Measurements from ENCODE around the gene C1RL. TPM values are rescaled to one million over a fixed set of nuclear protein-coding genes. Genes with fewer than 3 reads are reported as not detected.

The C1RL gene
- total RNA-seq, 5 donors from 2014 or later (not counting 1 experiment from before 2014, with no cell fraction given): 18.1 to 36.6 (median 30.8) TPM

DNA sequence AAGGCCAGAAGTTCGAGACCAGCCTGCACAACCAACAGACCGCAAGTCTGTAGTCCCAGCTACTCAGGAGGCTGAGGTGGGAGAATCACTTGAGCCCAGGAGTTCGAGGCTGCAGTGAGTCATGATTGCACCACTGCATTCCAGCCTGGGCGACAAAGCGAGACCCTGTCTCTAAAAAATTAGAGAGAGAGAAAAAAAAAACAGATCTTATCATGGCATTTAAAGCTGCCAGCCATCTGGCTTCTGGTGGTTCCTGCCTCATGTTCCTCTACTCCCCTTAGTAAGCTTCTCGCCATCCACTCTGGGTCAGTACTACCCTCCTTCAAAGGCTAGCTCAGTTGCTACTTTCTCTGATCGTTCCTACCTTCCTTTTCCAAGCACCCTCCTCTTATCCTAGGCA lies 37.2 kb upstream of the C1RL start:
- Histone ChIP-seq H3K27me3 (replicated peaks in 1 of 2; ENCODE audit: control insufficient read depth in 2 of 2, extremely low read depth in 1 of 2, insufficient read depth in 2 of 2, low read length in 1 of 2) (no peaks in the 10 kb centered on the region), H3K9me3 (no peaks in the 10 kb centered on the region), H3K27ac (ENCODE audit: low read length) (no peak overlapping the region), H3K4me3 (ENCODE audit: control insufficient read depth in 1 of 2, extremely low read depth in 1 of 2, low read length in 1 of 2) (no peak overlapping the region), H3K36me3 (ENCODE audit: control insufficient read depth in 2 of 2, extremely low read depth in 1 of 2, insufficient read depth in 1 of 2, low read length in 1 of 2) (peaks cover 9 to 78% of the 10 kb centered on the region in 2 donors), H3K4me1 (ENCODE audit: control insufficient read depth in 1 of 2, extremely low read depth in 1 of 2, insufficient read depth in 2 of 2, low read length in 2 of 2) (no peaks in the 10 kb centered on the region)
- 96% methylated on average over 5 of the region's 7 CpGs for WGBS (ENCODE audit: insufficient coverage)
- ATAC-seq (replicated peaks in 1 of 4) (no peak), DNase-seq (no peak)
- H3K4me1 Mint-ChIP-seq: peaks cover 0 to 10% (median 2%) of the 10 kb centered on the region in 3 donors
- H3K36me3 Mint-ChIP-seq: peaks cover 58% of the 10 kb centered on the region
- CTCF ChIA-PET: interaction anchor here in 1 of 2 donors (0.9 to 1.2 kb wide), 2 partner anchors 42 to 43 kb away, joined by 3 to 12 read pairs; partner anchors contain the start of gene PEX5
- no peaks in the 10 kb centered on the region for H3K9me3 Mint-ChIP-seq
- no peaks in the 10 kb centered on the region for H3K27me3 Mint-ChIP-seq
- POLR2A ChIA-PET: no interaction called here
- H3K4me3 Mint-ChIP-seq: no peak overlapping the region
- H3K27ac Mint-ChIP-seq: no peak overlapping the region

DNA sequence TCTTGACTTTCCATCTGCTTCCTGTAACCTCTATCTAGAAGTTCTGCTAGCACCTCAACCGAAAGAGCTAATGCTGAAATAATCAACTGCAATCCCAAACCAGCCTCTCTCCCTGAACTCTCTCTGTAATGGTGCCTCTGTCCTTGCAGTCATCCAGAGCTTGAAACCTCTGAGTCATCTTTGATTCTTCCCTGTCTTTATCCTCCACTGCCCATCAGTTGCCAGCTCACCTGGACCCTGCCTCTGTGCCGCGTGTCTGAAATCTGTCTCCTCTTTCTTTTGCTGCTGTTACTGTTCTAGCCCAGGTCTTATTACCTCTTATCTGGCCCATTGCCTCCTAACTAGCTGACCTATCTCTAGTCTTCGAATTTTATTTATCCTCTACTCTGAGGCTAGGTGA lies 36.7 kb upstream of the C1RL start:
- peaks cover 6 to 78% of the 10 kb centered on the region in 2 donors for H3K36me3 ChIP-seq (ENCODE audit: control insufficient read depth in 2 of 2, extremely low read depth in 1 of 2, insufficient read depth in 1 of 2, low read length in 1 of 2)
- no peak overlapping the region for H3K27ac Mint-ChIP-seq
- POLR2A ChIA-PET: interaction anchor here in 1 of 2 donors (0.5 to 0.7 kb wide), 2 partner anchors 35 to 495 kb away, joined by 6 to 7 read pairs; no protein-coding TSS in a partner anchor

DNA sequence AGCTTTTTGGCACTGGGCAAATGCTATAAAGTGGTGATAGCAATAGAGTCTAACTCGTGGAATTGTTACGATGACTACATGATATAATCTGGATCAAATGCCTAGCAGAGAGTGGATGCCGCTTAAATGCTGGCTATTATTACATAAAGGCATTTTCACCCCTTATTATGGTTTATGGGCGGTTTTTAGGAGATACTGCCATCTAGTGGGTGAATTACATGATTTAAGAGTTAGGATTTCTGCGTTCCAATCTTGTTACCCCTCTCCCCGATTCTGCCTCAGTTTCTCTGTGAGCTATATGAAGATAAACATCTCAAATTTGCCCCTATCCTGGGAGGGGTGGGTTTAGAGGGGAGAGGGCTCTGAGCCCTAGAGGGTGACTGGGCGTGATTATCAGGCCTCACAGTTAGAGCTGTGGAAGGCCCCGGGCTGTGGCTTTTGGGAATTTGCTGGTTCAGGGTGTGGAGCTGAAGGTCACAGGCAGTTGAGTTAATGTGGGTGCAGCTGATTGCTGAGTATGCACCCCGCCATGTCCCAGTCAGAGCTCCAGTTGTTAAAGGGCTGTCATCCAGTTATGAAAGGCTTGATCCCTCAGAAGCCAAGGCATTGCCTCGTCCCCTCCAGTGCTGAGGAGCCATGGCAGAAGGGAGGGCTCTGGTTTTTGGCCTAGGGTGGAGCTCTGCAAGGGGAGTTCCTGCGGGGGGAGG lies 35.6 kb upstream of the C1RL start:
- WGBS (ENCODE audit: insufficient coverage): 94% methylated on average over 5 of the region's 11 CpGs
- H3K27ac Mint-ChIP-seq: no peak overlapping the region
- no peaks in the 10 kb centered on the region for H3K9me3 Mint-ChIP-seq
- H3K4me3 Mint-ChIP-seq: no peak overlapping the region
- Histone ChIP-seq H3K27ac (ENCODE audit: low read length) (no peak overlapping the region), H3K4me1 (ENCODE audit: control insufficient read depth in 1 of 2, extremely low read depth in 1 of 2, insufficient read depth in 2 of 2, low read length in 2 of 2) (no peaks in the 10 kb centered on the region), H3K36me3 (ENCODE audit: control insufficient read depth in 2 of 2, extremely low read depth in 1 of 2, insufficient read depth in 1 of 2, low read length in 1 of 2) (peaks cover 6 to 77% of the 10 kb centered on the region in 2 donors), H3K9me3 (no peaks in the 10 kb centered on the region), H3K27me3 (replicated peaks in 1 of 2; ENCODE audit: control insufficient read depth in 2 of 2, extremely low read depth in 1 of 2, insufficient read depth in 2 of 2, low read length in 1 of 2) (no peaks in the 10 kb centered on the region), H3K4me3 (ENCODE audit: control insufficient read depth in 1 of 2, extremely low read depth in 1 of 2, low read length in 1 of 2) (no peak overlapping the region)
- CTCF ChIA-PET: interaction anchor here (0.6 to 1.6 kb wide), 4 partner anchors 37 to 763 kb away, joined by 3 to 6 read pairs (median 4); no protein-coding TSS in a partner anchor
- H3K36me3 Mint-ChIP-seq: peaks cover 54% of the 10 kb centered on the region
- ATAC-seq (replicated peaks in 1 of 4) (peak in 3 of 4 experiments; percentile 39 to 51 (median 41)), DNase-seq (peak in 1 of 35 experiments; percentile 52)
- no peaks in the 10 kb centered on the region for H3K27me3 Mint-ChIP-seq
- peaks cover 0 to 10% (median 2%) of the 10 kb centered on the region in 3 donors for H3K4me1 Mint-ChIP-seq
- POLR2A ChIA-PET: interaction anchor here in 1 of 2 donors (0.6 to 0.7 kb wide), 2 partner anchors 54 to 247 kb away, joined by 3 to 5 read pairs; no protein-coding TSS in a partner anchor

More for the DNA sequence above, 36.7 kb upstream of the C1RL start:
- peaks cover 0 to 10% (median 2%) of the 10 kb centered on the region in 3 donors for H3K4me1 Mint-ChIP-seq
- no peak overlapping the region for H3K4me3 Mint-ChIP-seq
- ATAC-seq (replicated peaks in 1 of 4) (no peak), DNase-seq (no peak)
- H3K36me3 Mint-ChIP-seq: peaks cover 57% of the 10 kb centered on the region
- Histone ChIP-seq H3K27ac (ENCODE audit: low read length) (no peak overlapping the region), H3K4me1 (ENCODE audit: control insufficient read depth in 1 of 2, extremely low read depth in 1 of 2, insufficient read depth in 2 of 2, low read length in 2 of 2) (no peaks in the 10 kb centered on the region), H3K4me3 (ENCODE audit: control insufficient read depth in 1 of 2, extremely low read depth in 1 of 2, low read length in 1 of 2) (no peak overlapping the region), H3K27me3 (replicated peaks in 1 of 2; ENCODE audit: control insufficient read depth in 2 of 2, extremely low read depth in 1 of 2, insufficient read depth in 2 of 2, low read length in 1 of 2) (no peaks in the 10 kb centered on the region), H3K9me3 (no peaks in the 10 kb centered on the region)
- H3K9me3 Mint-ChIP-seq: no peaks in the 10 kb centered on the region
- no peaks in the 10 kb centered on the region for H3K27me3 Mint-ChIP-seq
- WGBS (ENCODE audit: insufficient coverage): 0% methylated on average over 1 of the region's 4 CpGs
- CTCF ChIA-PET: interaction anchor here in 1 of 2 donors (0.5 to 1.6 kb wide), 7 partner anchors 32 to 701 kb away, joined by 3 to 12 read pairs (median 3); partner anchors contain the start of gene PEX5

DNA sequence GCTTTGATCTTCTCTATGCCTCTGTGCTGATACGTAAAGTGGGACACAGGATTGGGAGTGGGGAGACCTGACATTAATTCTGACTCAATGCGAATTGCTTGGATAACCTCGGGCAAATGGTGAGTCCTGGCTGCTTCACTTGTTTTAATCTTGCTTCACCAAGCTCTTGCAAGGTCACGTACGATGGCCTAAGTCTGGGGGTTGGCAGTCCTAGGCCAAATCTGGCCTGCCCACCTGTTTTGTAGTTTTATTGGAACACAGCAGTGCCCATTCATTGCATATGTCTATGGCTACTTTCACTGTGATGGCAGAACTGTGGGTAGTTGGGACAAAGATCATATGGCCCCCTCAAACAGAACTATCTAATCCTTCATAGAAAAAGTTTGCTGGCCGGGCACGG lies 34.5 kb upstream of the C1RL start:
- Histone ChIP-seq H3K9me3 (no peaks in the 10 kb centered on the region), H3K27ac (ENCODE audit: low read length) (no peak overlapping the region), H3K36me3 (ENCODE audit: control insufficient read depth in 2 of 2, extremely low read depth in 1 of 2, insufficient read depth in 1 of 2, low read length in 1 of 2) (peaks cover 6 to 72% of the 10 kb centered on the region in 2 donors), H3K27me3 (replicated peaks in 1 of 2; ENCODE audit: control insufficient read depth in 2 of 2, extremely low read depth in 1 of 2, insufficient read depth in 2 of 2, low read length in 1 of 2) (no peaks in the 10 kb centered on the region), H3K4me1 (ENCODE audit: control insufficient read depth in 1 of 2, extremely low read depth in 1 of 2, insufficient read depth in 2 of 2, low read length in 2 of 2) (no peaks in the 10 kb centered on the region), H3K4me3 (ENCODE audit: control insufficient read depth in 1 of 2, extremely low read depth in 1 of 2, low read length in 1 of 2) (no peak overlapping the region)
- ChIA-PET CTCF (no interaction called here), POLR2A (interaction anchor here in 1 of 2 donors (0.6 kb wide), 1 partner anchor 1748 kb away, joined by 3 read pairs; no protein-coding TSS in a partner anchor)
- H3K36me3 Mint-ChIP-seq: peaks cover 52% of the 10 kb centered on the region
- H3K27me3 Mint-ChIP-seq: no peaks in the 10 kb centered on the region
- H3K4me3 Mint-ChIP-seq: no peak overlapping the region
- peak overlapping the region in 1 of 2 donors; percentile 32 for H3K27ac Mint-ChIP-seq
- H3K9me3 Mint-ChIP-seq: no peaks in the 10 kb centered on the region
- 100% methylated on average over 3 of the region's 7 CpGs for WGBS (ENCODE audit: insufficient coverage)
- ATAC-seq (replicated peaks in 1 of 4): no peak
- DNase-seq: no peak
- H3K4me1 Mint-ChIP-seq: peaks cover 0 to 10% (median 2%) of the 10 kb centered on the region in 3 donors

DNA sequence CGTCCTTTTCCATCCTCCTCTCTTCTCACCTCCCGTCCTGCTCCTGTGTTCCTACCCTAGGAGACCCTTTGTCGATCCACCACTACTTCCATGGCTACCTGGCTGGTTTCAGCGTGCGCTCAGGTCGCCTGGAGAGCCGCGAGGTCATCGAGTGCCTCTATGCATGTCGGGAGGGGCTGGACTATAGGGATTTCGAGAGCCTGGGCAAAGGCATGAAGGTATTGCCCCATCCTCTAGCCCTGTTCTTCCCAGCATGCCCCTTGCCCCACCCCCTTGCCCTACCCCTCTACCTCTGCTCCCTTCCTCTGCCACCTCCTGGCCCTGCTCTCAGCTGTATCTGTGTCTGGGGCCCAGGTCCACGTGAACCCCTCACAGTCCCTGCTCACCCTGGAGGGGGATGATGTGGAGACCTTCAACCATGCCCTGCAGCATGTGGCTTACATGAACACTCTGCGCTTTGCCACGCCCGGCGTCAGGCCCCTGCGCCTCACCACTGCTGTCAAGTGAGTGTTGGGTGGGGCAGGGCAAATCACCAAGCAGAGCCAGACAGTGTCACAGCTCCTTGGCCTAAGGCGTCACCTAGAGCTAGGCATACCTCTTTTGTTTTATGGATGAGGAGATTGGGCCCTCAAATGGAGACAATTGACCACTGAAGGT lies 33.9 kb upstream of the C1RL start:
- no peaks in the 10 kb centered on the region for H3K4me1 ChIP-seq (ENCODE audit: control insufficient read depth in 1 of 2, extremely low read depth in 1 of 2, insufficient read depth in 2 of 2, low read length in 2 of 2)
- no peaks in the 10 kb centered on the region for H3K9me3 ChIP-seq
- H3K36me3 ChIP-seq (ENCODE audit: control insufficient read depth in 2 of 2, extremely low read depth in 1 of 2, insufficient read depth in 1 of 2, low read length in 1 of 2): peaks cover 6 to 72% of the 10 kb centered on the region in 2 donors
- Mint-ChIP-seq H3K4me3 (no peak overlapping the region), H3K9me3 (no peaks in the 10 kb centered on the region), H3K27ac (no peak overlapping the region), H3K4me1 (peaks cover 0 to 10% (median 2%) of the 10 kb centered on the region in 3 donors), H3K27me3 (no peaks in the 10 kb centered on the region), H3K36me3 (peaks cover 51% of the 10 kb centered on the region)
- WGBS (ENCODE audit: insufficient coverage): 96% methylated on average over 12 of the region's 18 CpGs
- DNase-seq (no peak), ATAC-seq (replicated peaks in 1 of 4) (no peak)
- no peak overlapping the region for H3K27ac ChIP-seq (ENCODE audit: low read length)
- H3K27me3 ChIP-seq (replicated peaks in 1 of 2; ENCODE audit: control insufficient read depth in 2 of 2, extremely low read depth in 1 of 2, insufficient read depth in 2 of 2, low read length in 1 of 2): no peaks in the 10 kb centered on the region
- ChIA-PET CTCF (interaction anchor here in 1 of 2 donors (0.5 to 1.1 kb wide), 3 partner anchors 21 to 495 kb away, joined by 3 to 7 read pairs (median 4); no protein-coding TSS in a partner anchor), POLR2A (interaction anchor here in 1 of 2 donors (0.6 kb wide), 1 partner anchor 1749 kb away, joined by 3 read pairs; no protein-coding TSS in a partner anchor)
- no peak overlapping the region for H3K4me3 ChIP-seq (ENCODE audit: control insufficient read depth in 1 of 2, extremely low read depth in 1 of 2, low read length in 1 of 2)

DNA sequence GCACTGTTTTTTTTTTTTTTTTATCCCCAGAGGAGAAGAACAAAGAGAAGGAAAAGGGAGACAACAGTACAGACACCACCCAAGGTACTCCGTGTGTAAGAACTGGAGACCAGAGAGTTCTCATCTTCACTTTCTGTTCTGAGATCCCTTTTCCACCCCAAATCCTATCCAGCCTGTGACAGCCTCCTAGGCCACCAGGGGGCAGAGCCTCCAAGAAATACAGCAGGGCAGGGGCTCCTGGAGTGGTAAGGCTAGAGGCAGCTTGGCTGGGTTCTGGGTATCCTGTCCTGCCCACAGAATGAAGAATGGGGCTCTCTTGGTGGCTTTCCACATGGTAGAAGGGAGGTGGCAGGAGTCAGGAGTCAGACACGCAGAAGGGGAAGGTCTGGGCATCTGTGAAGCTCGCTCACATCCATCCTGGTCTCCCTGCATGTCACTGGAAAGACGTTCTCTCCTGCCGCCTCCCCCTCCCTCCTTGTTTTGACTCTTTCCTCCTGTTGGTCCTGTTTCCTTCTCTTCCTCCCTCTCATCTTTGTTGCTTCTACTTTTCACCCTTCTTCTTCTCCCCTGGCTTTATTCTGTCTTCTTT lies 33.1 kb upstream of the C1RL start:
- Histone ChIP-seq H3K36me3 (ENCODE audit: control insufficient read depth in 2 of 2, extremely low read depth in 1 of 2, insufficient read depth in 1 of 2, low read length in 1 of 2) (peaks cover 6 to 79% of the 10 kb centered on the region in 2 donors), H3K9me3 (no peaks in the 10 kb centered on the region), H3K27me3 (replicated peaks in 1 of 2; ENCODE audit: control insufficient read depth in 2 of 2, extremely low read depth in 1 of 2, insufficient read depth in 2 of 2, low read length in 1 of 2) (no peaks in the 10 kb centered on the region), H3K4me1 (ENCODE audit: control insufficient read depth in 1 of 2, extremely low read depth in 1 of 2, insufficient read depth in 2 of 2, low read length in 2 of 2) (no peaks in the 10 kb centered on the region), H3K4me3 (ENCODE audit: control insufficient read depth in 1 of 2, extremely low read depth in 1 of 2, low read length in 1 of 2) (no peak overlapping the region), H3K27ac (ENCODE audit: low read length) (no peak overlapping the region)
- Mint-ChIP-seq H3K36me3 (peaks cover 54% of the 10 kb centered on the region), H3K9me3 (no peaks in the 10 kb centered on the region), H3K4me1 (peaks cover 0 to 10% (median 2%) of the 10 kb centered on the region in 3 donors), H3K4me3 (no peak overlapping the region), H3K27ac (peak overlapping the region in 1 of 2 donors; percentile 5), H3K27me3 (no peaks in the 10 kb centered on the region)
- WGBS (ENCODE audit: insufficient coverage): 97% methylated on average over 3 of the region's 5 CpGs
- POLR2A ChIA-PET: no interaction called here
- DNase-seq (peak in 32 of 35 experiments; percentile 25 to 65 (median 47)), ATAC-seq (replicated peaks in 1 of 4) (peak; percentile 73 to 87 (median 79))
- CTCF ChIA-PET: interaction anchor here in 1 of 2 donors (0.5 to 1.1 kb wide), 7 partner anchors 9 to 947 kb away, joined by 3 to 7 read pairs (median 3); no protein-coding TSS in a partner anchor
